ENCODE data around the gene MN1. TPM values are rescaled to one million over a fixed set of nuclear protein-coding genes. Genes with fewer than 3 reads are reported as not detected.

MN1 gene
- total RNA-seq, 1 experiment from 2014 or later = 4.5 TPM

DNA sequence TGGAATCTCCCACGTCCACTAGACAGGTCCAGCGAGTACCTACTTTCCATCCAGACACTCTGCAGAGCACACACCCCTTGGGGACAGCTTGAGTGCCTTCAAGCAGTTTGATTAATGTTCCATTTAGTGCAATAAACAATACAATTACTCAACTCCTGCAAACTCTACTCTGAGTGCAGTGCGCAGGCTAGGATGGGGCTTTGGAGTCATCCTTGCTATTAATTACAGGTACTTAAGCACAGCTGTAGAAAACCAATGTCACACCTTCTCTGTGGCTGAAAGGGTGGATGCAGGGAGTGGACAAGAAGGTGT lies 82.6 kb downstream of the MN1 start:
- no peaks in the 10 kb centered on the region for H3K27me3 ChIP-seq (replicated peaks)
- H3K4me1 ChIP-seq (replicated peaks) = peaks cover 35% of the 10 kb centered on the region
- H3K9me3 ChIP-seq (replicated peaks) = no peaks in the 10 kb centered on the region
- no peaks in the 10 kb centered on the region for H3K36me3 ChIP-seq
- peak in 1 of 2 experiments; percentile 9 for DNase-seq (ENCODE audit: low read depth in 1 of 2, low spot score in 2 of 2)
- peak overlapping the region; percentile 89 for H3K27ac ChIP-seq
- H3K4me3 ChIP-seq = no peak overlapping the region

DNA sequence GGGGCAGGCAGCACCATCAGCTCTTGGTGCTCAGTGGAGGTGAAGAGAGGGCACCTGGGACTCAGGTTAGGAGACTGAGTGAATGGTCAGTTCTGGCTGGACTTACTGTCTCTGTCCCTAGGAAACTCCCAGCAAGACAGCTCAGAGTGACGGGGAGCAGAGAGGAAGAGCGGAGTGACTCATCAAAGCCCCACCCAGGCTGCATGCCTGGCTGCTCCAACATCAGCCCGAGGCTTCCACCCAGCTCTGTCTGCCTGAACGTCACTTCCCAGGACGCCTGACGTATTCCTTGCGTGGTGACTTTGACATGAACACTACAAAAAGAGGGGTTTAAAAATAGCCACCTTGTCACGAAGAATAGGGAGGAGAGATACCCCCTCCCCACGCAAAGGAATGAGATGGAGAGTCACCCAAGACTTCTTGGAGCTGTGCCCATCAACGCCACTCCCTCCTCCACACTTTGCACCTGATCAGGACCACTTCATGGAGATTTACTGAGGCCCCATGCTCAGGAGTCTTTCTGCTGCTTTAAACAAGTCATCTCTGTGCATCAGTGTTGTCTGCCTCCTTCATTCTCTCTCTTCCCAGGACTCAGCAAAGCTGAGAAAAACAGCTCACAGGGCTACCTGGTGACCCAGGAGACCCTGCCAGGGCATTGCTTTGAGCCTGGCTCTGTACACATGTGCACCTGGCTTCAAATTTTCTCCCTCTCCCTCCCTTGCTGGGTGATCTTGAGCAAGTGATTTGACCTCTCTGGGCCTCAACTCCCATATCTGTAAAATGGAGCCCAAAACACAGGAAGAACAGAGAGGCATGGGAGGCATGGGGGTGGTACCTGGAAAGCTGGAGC lies 83.1 kb downstream of the MN1 start:
- H3K27ac ChIP-seq = peak overlapping the region; percentile 89
- H3K9me3 ChIP-seq (replicated peaks) = no peaks in the 10 kb centered on the region
- H3K4me3 ChIP-seq = no peak overlapping the region
- H3K27me3 ChIP-seq (replicated peaks) = no peaks in the 10 kb centered on the region
- DNase-seq (ENCODE audit: low read depth in 1 of 2, low spot score in 2 of 2) = peak; percentile 93 to 96
- H3K36me3 ChIP-seq = no peaks in the 10 kb centered on the region
- H3K4me1 ChIP-seq (replicated peaks) = peaks cover 37% of the 10 kb centered on the region

GRCh38 chr22:27717094-27717493 lies 84.5 kb downstream of the MN1 start:
- no peak overlapping the region for H3K4me3 ChIP-seq
- no peaks in the 10 kb centered on the region for H3K36me3 ChIP-seq
- peak overlapping the region; percentile 89 for H3K27ac ChIP-seq
- no peaks in the 10 kb centered on the region for H3K9me3 ChIP-seq (replicated peaks)
- peaks cover 37% of the 10 kb centered on the region for H3K4me1 ChIP-seq (replicated peaks)
- no peaks in the 10 kb centered on the region for H3K27me3 ChIP-seq (replicated peaks)
- no peak for DNase-seq (ENCODE audit: low read depth in 1 of 2, low spot score in 2 of 2)

GRCh38 chr22:27716074-27716473 lies 85.5 kb downstream of the MN1 start:
- H3K4me1 ChIP-seq (replicated peaks) = peaks cover 37% of the 10 kb centered on the region
- DNase-seq (ENCODE audit: low read depth in 1 of 2, low spot score in 2 of 2) = no peak
- H3K27me3 ChIP-seq (replicated peaks) = no peaks in the 10 kb centered on the region
- H3K36me3 ChIP-seq = no peaks in the 10 kb centered on the region
- no peak overlapping the region for H3K4me3 ChIP-seq
- H3K27ac ChIP-seq = no peak overlapping the region
- H3K9me3 ChIP-seq (replicated peaks) = no peaks in the 10 kb centered on the region

GRCh38 chr22:27715106-27715505 lies 86.5 kb downstream of the MN1 start:
- H3K27me3 ChIP-seq (replicated peaks) = no peaks in the 10 kb centered on the region
- peaks cover 36% of the 10 kb centered on the region for H3K4me1 ChIP-seq (replicated peaks)
- DNase-seq (ENCODE audit: low read depth in 1 of 2, low spot score in 2 of 2) = no peak
- H3K4me3 ChIP-seq = no peak overlapping the region
- no peaks in the 10 kb centered on the region for H3K36me3 ChIP-seq
- no peaks in the 10 kb centered on the region for H3K9me3 ChIP-seq (replicated peaks)
- no peak overlapping the region for H3K27ac ChIP-seq

- H3K27ac ChIP-seq = no peak overlapping the region
- DNase-seq (ENCODE audit: low read depth in 1 of 2, low spot score in 2 of 2) = no peak
- no peak overlapping the region for H3K4me3 ChIP-seq
- H3K4me1 ChIP-seq (replicated peaks) = peaks cover 25% of the 10 kb centered on the region
- H3K36me3 ChIP-seq = no peaks in the 10 kb centered on the region
- no peaks in the 10 kb centered on the region for H3K27me3 ChIP-seq (replicated peaks)
- no peaks in the 10 kb centered on the region for H3K9me3 ChIP-seq (replicated peaks)
These were observed 87.5 kb downstream of the MN1 start for GRCh38 chr22:27714068-27714467.

DNA sequence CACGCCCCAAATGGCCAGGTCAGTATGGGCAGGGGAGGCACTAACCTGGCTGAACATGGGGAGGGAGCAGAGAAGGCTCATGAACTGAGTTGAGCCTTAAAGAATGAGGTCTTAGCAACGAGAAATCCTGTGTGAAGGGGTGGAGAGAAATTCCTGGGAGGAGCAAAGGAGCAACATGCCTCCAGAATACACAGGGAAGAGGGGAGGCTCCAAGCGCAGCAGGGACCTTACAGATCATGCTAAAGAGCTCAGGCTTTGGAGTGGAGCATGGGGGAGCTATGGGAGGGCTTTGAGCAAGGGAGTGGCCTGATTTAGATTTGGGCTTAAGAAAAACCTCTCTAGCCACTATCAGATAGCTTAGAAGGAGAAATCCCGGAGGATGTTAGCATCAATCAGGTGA lies 88.1 kb downstream of the MN1 start:
- H3K27me3 ChIP-seq (replicated peaks) = no peaks in the 10 kb centered on the region
- H3K27ac ChIP-seq = no peak overlapping the region
- peaks cover 19% of the 10 kb centered on the region for H3K4me1 ChIP-seq (replicated peaks)
- DNase-seq (ENCODE audit: low read depth in 1 of 2, low spot score in 2 of 2) = no peak
- H3K4me3 ChIP-seq = no peak overlapping the region
- H3K36me3 ChIP-seq = no peaks in the 10 kb centered on the region
- H3K9me3 ChIP-seq (replicated peaks) = no peaks in the 10 kb centered on the region

DNA sequence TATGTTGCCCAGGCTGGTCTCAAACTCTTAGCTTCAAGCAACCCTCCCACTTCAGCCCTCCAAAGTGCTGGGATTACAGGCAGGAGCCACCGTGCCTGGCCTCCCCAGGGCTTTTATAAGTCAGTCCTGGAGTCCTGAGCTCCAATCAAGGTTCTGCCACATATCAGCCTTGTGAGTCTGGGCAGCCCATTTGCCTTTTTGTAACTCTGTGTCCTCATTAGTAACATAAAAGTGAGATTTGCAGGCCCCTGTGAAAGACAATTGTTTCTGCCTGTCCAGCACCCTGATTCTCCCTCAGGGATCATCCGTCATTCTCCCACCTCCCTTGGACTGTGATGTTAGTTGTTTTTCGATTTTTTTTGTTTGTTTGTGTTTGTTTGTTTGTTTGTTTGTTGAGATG lies 89.8 kb downstream of the MN1 start:
- H3K36me3 ChIP-seq = no peaks in the 10 kb centered on the region
- H3K9me3 ChIP-seq (replicated peaks) = no peaks in the 10 kb centered on the region
- H3K4me1 ChIP-seq (replicated peaks) = 0 out of 2 replicates have a peak, but pooled peaks cover 5% of the 10 kb centered on the region
- no peak overlapping the region for H3K4me3 ChIP-seq
- H3K27ac ChIP-seq = no peak overlapping the region
- no peak for DNase-seq (ENCODE audit: low read depth in 1 of 2, low spot score in 2 of 2)
- H3K27me3 ChIP-seq (replicated peaks) = no peaks in the 10 kb centered on the region

DNA sequence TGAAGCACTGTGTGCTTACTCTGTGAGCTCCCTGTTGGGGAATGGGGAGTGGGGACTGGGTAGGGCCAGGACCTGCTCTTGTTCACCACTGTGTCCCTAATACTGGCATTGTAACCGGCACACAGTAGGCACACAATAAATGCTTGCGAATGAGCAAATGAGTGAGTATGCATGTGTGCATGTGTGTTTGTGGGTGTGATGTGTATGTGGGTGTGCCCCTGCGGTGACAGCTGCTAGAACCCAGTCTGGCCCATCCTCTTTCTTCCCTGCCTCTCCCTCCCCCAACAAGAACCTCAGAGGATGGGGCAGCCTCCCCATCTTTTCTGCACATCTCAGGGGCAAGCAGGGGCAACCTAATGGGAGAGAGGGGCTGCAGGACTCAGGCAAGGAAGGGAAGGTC lies 90.5 kb downstream of the MN1 start:
- Histone ChIP-seq H3K27ac (no peak overlapping the region), H3K9me3 (replicated peaks) (no peaks in the 10 kb centered on the region), H3K27me3 (replicated peaks) (no peaks in the 10 kb centered on the region), H3K36me3 (no peaks in the 10 kb centered on the region), H3K4me3 (no peak overlapping the region), H3K4me1 (replicated peaks) (0 out of 2 replicates have a peak, but pooled peaks cover 5% of the 10 kb centered on the region)
- DNase-seq (ENCODE audit: low read depth in 1 of 2, low spot score in 2 of 2) = no peak

DNA sequence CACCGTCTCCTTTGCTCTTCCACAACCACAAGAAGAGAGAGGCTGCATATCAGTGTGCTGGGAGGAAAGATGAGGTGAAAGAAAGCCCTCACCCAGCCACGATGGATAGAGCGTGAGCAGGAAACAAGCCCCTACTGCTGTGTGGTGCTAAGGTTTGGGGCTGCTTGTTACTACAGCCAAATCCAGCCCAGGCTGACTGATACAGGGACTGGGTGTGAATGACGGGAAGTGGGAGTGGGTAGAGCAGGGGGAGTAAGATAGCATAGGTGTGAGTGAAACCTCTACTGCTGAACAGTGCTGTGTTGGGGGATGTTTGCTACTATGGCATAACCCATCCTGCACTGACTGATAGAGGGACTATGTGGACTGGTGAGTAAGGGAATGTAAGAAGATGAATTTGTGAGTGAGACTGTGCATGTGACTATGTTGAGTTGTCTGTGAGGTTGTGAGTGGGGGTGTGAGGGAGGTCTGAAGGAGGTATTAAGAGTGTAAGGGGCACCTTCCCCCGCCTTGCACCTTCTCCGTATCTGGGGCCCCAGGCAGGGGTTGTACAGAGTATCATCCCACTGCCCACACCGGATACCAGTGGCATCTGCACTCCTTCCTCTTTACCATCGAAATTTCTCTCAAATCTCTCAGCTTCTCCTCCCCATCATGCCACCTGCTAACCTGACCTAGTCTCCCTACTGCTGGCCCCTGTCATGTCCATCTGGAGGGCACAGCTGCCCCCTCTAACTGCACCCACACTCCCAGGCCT lies 91.5 kb downstream of the MN1 start:
- Histone ChIP-seq H3K9me3 (replicated peaks) (no peaks in the 10 kb centered on the region), H3K36me3 (no peaks in the 10 kb centered on the region), H3K4me3 (no peak overlapping the region), H3K27me3 (replicated peaks) (no peaks in the 10 kb centered on the region), H3K4me1 (replicated peaks) (0 out of 2 replicates have a peak, but pooled peaks cover 5% of the 10 kb centered on the region), H3K27ac (no peak overlapping the region)
- no peak for DNase-seq (ENCODE audit: low read depth in 1 of 2, low spot score in 2 of 2)

- Histone ChIP-seq H3K4me3 (no peak overlapping the region), H3K9me3 (replicated peaks) (no peaks in the 10 kb centered on the region), H3K27me3 (replicated peaks) (no peaks in the 10 kb centered on the region), H3K4me1 (replicated peaks) (no peaks in the 10 kb centered on the region), H3K36me3 (no peaks in the 10 kb centered on the region), H3K27ac (no peak overlapping the region)
- no peak for DNase-seq (ENCODE audit: low read depth in 1 of 2, low spot score in 2 of 2)
These were observed 95.1 kb downstream of the MN1 start for GRCh38 chr22:27706489-27706888.

DNA sequence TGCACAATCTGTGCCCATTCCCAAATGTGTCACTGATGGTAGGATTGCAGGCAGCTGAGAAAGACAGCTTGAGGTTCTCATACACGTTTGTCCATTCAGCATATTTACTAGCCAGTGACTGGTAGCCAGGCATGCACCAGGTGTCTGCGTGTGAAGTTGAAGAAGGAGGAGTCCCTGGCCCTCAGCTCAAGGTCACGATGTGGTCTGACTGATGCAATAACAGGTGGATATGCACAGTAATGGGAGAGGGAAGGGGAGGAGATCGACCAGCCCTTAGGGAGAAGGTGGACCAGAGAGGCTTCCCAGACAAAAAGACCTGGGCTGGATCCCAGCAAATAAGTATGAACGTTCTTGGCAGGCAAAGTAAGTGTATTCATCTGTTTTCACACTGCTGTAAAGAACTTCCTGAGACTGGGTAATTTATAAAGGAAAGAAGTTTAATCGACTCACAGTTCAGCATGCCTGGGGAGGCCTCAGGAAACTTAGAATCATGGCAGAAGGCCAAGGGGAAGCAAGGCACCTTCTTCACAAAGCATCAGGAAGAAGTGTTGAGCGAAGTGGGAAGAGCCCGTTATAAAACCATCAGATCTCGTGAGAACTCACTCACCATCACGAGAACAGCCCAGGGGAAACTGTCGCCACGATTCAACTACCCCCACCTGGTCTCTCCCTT lies 96.0 kb downstream of the MN1 start:
- no peaks in the 10 kb centered on the region for H3K36me3 ChIP-seq
- H3K27me3 ChIP-seq (replicated peaks) = no peaks in the 10 kb centered on the region
- H3K4me3 ChIP-seq = no peak overlapping the region
- no peak for DNase-seq (ENCODE audit: low read depth in 1 of 2, low spot score in 2 of 2)
- H3K27ac ChIP-seq = no peak overlapping the region
- H3K4me1 ChIP-seq (replicated peaks) = no peaks in the 10 kb centered on the region
- H3K9me3 ChIP-seq (replicated peaks) = no peaks in the 10 kb centered on the region

- no peaks in the 10 kb centered on the region for H3K36me3 ChIP-seq
- H3K9me3 ChIP-seq (replicated peaks) = no peaks in the 10 kb centered on the region
- H3K27ac ChIP-seq = no peak overlapping the region
- no peaks in the 10 kb centered on the region for H3K4me1 ChIP-seq (replicated peaks)
- no peak for DNase-seq (ENCODE audit: low read depth in 1 of 2, low spot score in 2 of 2)
- no peaks in the 10 kb centered on the region for H3K27me3 ChIP-seq (replicated peaks)
- H3K4me3 ChIP-seq = no peak overlapping the region
These were observed 97.0 kb downstream of the MN1 start for GRCh38 chr22:27704581-27704980.

All from SJSA1 (cell line).